ENCODE measurements around the gene HSD11B2. TPM values are rescaled to one million over a fixed set of nuclear protein-coding genes. Genes with fewer than 3 reads are reported as not detected.

HSD11B2 gene
- total RNA-seq, 1 experiment from 2014 or later = 5.3 TPM

DNA sequence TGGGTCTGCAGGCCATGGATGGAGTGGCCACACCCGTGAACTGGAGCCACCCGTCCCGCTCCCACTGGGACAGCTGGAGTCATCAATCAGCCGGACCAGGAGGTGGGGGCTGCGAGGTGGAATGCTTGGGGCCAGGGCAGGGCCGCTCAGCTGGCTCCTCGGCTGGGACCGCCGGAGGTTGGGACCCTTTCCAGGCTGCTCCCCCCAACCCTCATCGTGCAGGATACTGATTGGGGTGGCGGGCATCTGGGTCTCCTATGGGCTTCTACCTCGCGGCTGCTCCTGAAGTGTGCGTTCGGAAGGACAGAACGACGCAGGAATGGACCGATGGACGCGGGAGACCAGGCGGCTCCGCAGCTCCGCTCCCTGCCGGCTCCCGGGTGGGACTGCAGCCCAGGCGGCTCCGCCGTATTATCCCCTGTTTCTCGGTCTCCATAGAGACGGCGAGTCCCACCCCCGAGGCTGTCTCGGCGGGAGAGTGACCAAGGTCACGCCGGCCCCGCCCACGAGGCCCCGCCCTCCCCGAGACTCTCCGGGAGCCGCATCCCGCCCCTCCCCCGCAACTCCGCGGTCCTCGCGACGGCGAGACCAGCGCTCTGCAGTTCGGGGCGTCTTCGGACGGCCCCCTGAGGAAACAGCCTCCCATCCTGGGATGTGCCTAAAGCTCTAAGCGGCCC lies 37.7 kb upstream of the HSD11B2 start, which contains the start of gene TPPP3:
TSS of gene TPPP3 (minus strand) at position 388 of the 677 bp plus-strand sequence. CDS start 2,387 bp downstream, outside the sequence.
- peaks cover 17% of the 10 kb centered on the region for H3K4me1 ChIP-seq (replicated peaks; ENCODE audit: insufficient read depth)
- no peak within 1 kb of the TSS for H2AFZ ChIP-seq
- ChIA-PET CTCF (interaction anchor here (0.6 to 1.1 kb wide), 3 partner anchors 15 to 133 kb away, joined by 4 to 19 read pairs (median 6); no protein-coding TSS in a partner anchor), POLR2A (ENCODE audit: unreplicated experiment) (interaction anchor here (0.5 to 0.6 kb wide), 2 partner anchors 43 to 192 kb away, joined by 4 to 8 read pairs; no protein-coding TSS in a partner anchor)
- H3K9me3 ChIP-seq (ENCODE audit: insufficient read depth, low read depth) = no peaks in the 10 kb centered on the region
- no peak within 1 kb of the TSS for H3K27ac ChIP-seq
- no peaks in the 10 kb centered on the region for H3K79me2 ChIP-seq (ENCODE audit: low read depth)
- H3K4me2 ChIP-seq = peak within 1 kb of the TSS; percentile 50
- TF ChIP-seq, protein P1, sequence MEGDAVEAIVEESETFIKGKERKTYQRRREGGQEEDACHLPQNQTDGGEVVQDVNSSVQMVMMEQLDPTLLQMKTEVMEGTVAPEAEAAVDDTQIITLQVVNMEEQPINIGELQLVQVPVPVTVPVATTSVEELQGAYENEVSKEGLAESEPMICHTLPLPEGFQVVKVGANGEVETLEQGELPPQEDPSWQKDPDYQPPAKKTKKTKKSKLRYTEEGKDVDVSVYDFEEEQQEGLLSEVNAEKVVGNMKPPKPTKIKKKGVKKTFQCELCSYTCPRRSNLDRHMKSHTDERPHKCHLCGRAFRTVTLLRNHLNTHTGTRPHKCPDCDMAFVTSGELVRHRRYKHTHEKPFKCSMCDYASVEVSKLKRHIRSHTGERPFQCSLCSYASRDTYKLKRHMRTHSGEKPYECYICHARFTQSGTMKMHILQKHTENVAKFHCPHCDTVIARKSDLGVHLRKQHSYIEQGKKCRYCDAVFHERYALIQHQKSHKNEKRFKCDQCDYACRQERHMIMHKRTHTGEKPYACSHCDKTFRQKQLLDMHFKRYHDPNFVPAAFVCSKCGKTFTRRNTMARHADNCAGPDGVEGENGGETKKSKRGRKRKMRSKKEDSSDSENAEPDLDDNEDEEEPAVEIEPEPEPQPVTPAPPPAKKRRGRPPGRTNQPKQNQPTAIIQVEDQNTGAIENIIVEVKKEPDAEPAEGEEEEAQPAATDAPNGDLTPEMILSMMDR (conservative IDR thresholded peaks at IDR 0.05) = peak; percentile 39
- TF ChIP-seq EZH2 (IDR thresholded peaks at IDR 0.05; ENCODE audit: low read depth) = no peak
- DNase-seq = peak in 1 of 2 experiments; percentile 83
- peaks cover 13% of the 10 kb centered on the region for H3F3A ChIP-seq (ENCODE audit: insufficient read depth, low read depth)
- no peaks in the 10 kb centered on the region for H3K9me2 ChIP-seq (ENCODE audit: insufficient read depth)
- BruUV-seq (replicated peaks) = no TSS peak
- H3K27me3 ChIP-seq (ENCODE audit: insufficient read depth, low read depth) = no peaks in the 10 kb centered on the region
- intact Hi-C loops (cut with micrococcal nuclease; ENCODE audit: unreplicated experiment) = loop anchor here (10.0 kb wide), 1 partner anchor 198 kb away; the partner anchor contains the start of genes E2F4, ELMO3 and EXOC3L1
- no peak within 1 kb of the TSS for H3K4me3 ChIP-seq
- no peaks in the 10 kb centered on the region for H3K36me3 ChIP-seq (ENCODE audit: low read depth)
- H4K20me1 ChIP-seq (ENCODE audit: insufficient read depth) = no peaks in the 10 kb centered on the region

GRCh38 chr16:67393788-67394154 lies 37.1 kb upstream of the HSD11B2 start:
- H3K4me2 ChIP-seq = peak overlapping the region; percentile 50
- H4K20me1 ChIP-seq (ENCODE audit: insufficient read depth) = no peaks in the 10 kb centered on the region
- TF ChIP-seq, protein P1 (conservative IDR thresholded peaks at IDR 0.05) = no peak
- no peak for TF ChIP-seq EZH2 (IDR thresholded peaks at IDR 0.05; ENCODE audit: low read depth)
- intact Hi-C loops (cut with micrococcal nuclease; ENCODE audit: unreplicated experiment) = loop anchor here (10.0 kb wide), 1 partner anchor 199 kb away; the partner anchor contains the start of genes E2F4, ELMO3 and EXOC3L1
- DNase-seq = no peak
- H3F3A ChIP-seq (ENCODE audit: insufficient read depth, low read depth) = peaks cover 13% of the 10 kb centered on the region
- POLR2A ChIA-PET (ENCODE audit: unreplicated experiment) = interaction anchor here (0.6 kb wide), 1 partner anchor 42 kb away, joined by 8 read pairs; no protein-coding TSS in a partner anchor
- H3K27ac ChIP-seq = no peak overlapping the region
- peaks cover 17% of the 10 kb centered on the region for H3K4me1 ChIP-seq (replicated peaks; ENCODE audit: insufficient read depth)
- H2AFZ ChIP-seq = no peak overlapping the region
- H3K9me3 ChIP-seq (ENCODE audit: insufficient read depth, low read depth) = no peaks in the 10 kb centered on the region
- H3K27me3 ChIP-seq (ENCODE audit: insufficient read depth, low read depth) = no peaks in the 10 kb centered on the region
- no peaks in the 10 kb centered on the region for H3K79me2 ChIP-seq (ENCODE audit: low read depth)
- H3K36me3 ChIP-seq (ENCODE audit: low read depth) = no peaks in the 10 kb centered on the region
- CTCF ChIA-PET = interaction anchor here (0.7 to 1.1 kb wide), 2 partner anchors 20 to 134 kb away, joined by 4 to 19 read pairs; no protein-coding TSS in a partner anchor
- no peaks in the 10 kb centered on the region for H3K9me2 ChIP-seq (ENCODE audit: insufficient read depth)
- H3K4me3 ChIP-seq = no peak overlapping the region
- no TSS peak for BruUV-seq (replicated peaks)

DNA sequence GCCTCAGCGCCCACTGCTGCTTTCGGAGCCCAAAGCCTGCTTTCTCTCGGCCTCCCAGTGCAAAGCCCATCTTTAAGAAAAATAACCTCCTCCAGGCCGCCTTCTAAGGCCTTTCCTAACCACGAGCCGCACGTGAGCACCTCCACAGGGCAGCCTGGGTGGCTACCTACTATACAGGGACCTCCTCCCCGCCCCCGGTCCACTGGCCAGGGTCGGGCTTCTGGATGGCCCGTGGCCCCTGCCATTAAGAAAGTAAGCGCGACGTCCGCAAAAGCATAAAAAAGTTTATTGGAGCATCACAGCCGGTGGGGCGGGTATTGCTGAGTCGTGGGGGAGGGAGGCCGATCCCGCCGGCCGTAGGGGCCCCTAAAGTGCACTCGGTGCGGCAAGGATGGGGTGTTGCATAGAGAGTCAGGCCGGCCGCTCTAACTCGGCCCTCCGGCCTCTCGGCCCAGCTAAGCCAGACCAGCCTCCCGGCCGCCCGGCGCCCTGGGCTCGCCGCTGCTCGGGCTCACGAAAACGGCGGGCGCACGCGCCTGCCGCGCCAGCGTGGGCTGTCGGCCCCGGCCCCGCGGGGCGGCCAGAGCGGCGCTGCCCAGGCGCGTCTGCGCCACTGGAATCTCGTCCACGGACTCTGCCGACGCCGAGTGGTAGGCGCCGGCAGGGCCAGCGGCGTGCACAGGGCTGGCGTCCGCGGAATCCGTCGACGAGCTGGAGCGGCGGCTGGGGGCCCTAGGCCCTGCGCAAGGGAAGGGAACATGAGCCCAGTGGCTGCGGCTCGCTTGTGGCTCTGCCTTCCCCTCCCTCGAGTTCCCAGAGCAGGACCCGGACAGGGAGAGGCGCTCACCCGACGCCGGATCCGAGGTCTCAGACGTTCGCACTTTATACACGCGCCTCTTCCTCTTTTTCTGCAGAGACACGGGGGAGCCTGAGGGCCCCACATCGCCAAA lies 36.5 kb upstream of the HSD11B2 start:
- Histone ChIP-seq H3K9me2 (ENCODE audit: insufficient read depth) (no peaks in the 10 kb centered on the region), H2AFZ (no peak overlapping the region), H4K20me1 (ENCODE audit: insufficient read depth) (no peaks in the 10 kb centered on the region), H3K36me3 (ENCODE audit: low read depth) (no peaks in the 10 kb centered on the region), H3K4me3 (no peak overlapping the region), H3K9me3 (ENCODE audit: insufficient read depth, low read depth) (no peaks in the 10 kb centered on the region), H3K4me1 (replicated peaks; ENCODE audit: insufficient read depth) (peaks cover 17% of the 10 kb centered on the region), H3K27ac (no peak overlapping the region), H3K4me2 (no peak overlapping the region), H3K79me2 (ENCODE audit: low read depth) (no peaks in the 10 kb centered on the region), H3F3A (ENCODE audit: insufficient read depth, low read depth) (peaks cover 13% of the 10 kb centered on the region), H3K27me3 (ENCODE audit: insufficient read depth, low read depth) (no peaks in the 10 kb centered on the region)
- intact Hi-C loops (cut with micrococcal nuclease; ENCODE audit: unreplicated experiment) = loop anchor here (5.0 to 10.0 kb wide), 2 partner anchors 117 to 200 kb away; partner anchors contain the start of genes E2F4, ELMO3, EXOC3L1 and PLEKHG4
- TF ChIP-seq, protein P1 (conservative IDR thresholded peaks at IDR 0.05) = no peak
- no peak for TF ChIP-seq EZH2 (IDR thresholded peaks at IDR 0.05; ENCODE audit: low read depth)
- ChIA-PET POLR2A (ENCODE audit: unreplicated experiment) (interaction anchor here (0.6 kb wide), 2 partner anchors 41 to 55 kb away, joined by 3 to 8 read pairs; no protein-coding TSS in a partner anchor), CTCF (interaction anchor here (0.7 kb wide), 1 partner anchor 20 kb away, joined by 19 read pairs; no protein-coding TSS in a partner anchor)
- BruUV-seq (replicated peaks) = no TSS peak
- no peak for DNase-seq

Data from PC-9 (cell line).